ENCODE measurements around the gene PITHD1.

DNA sequence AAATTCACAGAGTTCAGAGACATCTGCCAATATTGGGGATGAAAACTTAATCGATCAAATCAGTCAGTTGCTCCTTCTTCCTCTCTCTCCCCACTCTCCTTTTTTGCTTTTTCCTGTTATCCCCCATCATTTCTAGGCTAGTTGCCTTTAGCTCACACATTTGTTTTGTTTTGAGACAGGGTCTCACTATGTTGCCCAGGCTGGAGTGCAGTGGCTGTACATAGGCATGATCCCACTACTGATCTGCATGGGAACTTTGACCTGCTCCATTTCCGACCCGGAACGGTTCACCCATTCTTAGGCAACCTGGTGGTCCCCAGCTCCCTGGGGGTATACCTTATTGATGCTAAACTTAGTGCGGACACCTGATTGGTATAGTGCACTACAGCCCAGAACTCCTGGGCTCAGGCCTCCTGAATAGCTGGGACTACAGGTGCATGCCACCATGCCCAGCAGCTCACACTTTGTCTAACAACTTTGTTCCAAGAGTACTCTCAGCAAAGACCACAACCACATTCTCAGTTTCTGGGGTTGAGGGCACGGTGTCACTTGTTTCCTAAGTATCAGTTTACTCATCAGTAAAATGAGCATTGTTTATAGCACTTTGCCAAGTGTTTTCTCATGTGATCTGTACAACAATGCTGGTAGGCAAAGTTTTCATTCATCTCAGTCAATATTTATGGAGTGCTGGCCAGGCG lies 41.6 kb upstream of the PITHD1 start:
- TF ChIP-seq POLR2A (IDR thresholded peaks at IDR 0.05; ENCODE audit: low read depth) (no peak), POLR2AphosphoS5 (IDR thresholded peaks at IDR 0.05) (no peak), EP300 (IDR thresholded peaks at IDR 0.05) (no peak)
- TF ChIP-seq, protein P1, sequence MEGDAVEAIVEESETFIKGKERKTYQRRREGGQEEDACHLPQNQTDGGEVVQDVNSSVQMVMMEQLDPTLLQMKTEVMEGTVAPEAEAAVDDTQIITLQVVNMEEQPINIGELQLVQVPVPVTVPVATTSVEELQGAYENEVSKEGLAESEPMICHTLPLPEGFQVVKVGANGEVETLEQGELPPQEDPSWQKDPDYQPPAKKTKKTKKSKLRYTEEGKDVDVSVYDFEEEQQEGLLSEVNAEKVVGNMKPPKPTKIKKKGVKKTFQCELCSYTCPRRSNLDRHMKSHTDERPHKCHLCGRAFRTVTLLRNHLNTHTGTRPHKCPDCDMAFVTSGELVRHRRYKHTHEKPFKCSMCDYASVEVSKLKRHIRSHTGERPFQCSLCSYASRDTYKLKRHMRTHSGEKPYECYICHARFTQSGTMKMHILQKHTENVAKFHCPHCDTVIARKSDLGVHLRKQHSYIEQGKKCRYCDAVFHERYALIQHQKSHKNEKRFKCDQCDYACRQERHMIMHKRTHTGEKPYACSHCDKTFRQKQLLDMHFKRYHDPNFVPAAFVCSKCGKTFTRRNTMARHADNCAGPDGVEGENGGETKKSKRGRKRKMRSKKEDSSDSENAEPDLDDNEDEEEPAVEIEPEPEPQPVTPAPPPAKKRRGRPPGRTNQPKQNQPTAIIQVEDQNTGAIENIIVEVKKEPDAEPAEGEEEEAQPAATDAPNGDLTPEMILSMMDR (IDR thresholded peaks at IDR 0.05): no peak

Data from esophagus muscularis mucosa (tissue), 4 donors.